Fibroblast of lung (primary cell): ENCODE measurements around the gene IRGQ. TPM values are rescaled to one million over a fixed set of nuclear protein-coding genes. Genes with fewer than 3 reads are reported as not detected.

Experiments
- DNase-seq, 2 donors: peaks; one replicate each; pipeline versions ENCODE4 v3.0.0 to v3.0.0-alpha.2; 2010; ENCODE audit warnings: low read depth in 2 of 2
- H2AFZ ChIP-seq: 2 replicates; pipeline ENCODE4 v1.5.1; 2012; ENCODE audit warnings: low read length, control low read depth, inconsistent platforms
- H3K27ac ChIP-seq: 2 replicates; pipeline ENCODE4 v1.5.1; 2011; ENCODE audit warnings: low read length, control low read depth; ENCODE audit not compliant: insufficient read depth
- H3K27me3 ChIP-seq: 2 replicates; pipeline ENCODE4 v1.5.1; 2011; ENCODE audit warnings: mild to moderate bottlenecking, low read length; ENCODE audit not compliant: control insufficient read depth, insufficient read depth
- H3K36me3 ChIP-seq: 2 replicates; pipeline ENCODE4 v1.5.1; 2011; ENCODE audit warnings: low read length; ENCODE audit not compliant: control insufficient read depth, insufficient read depth
- H3K4me1 ChIP-seq: 2 replicates; pipeline ENCODE4 v1.5.1; 2011; ENCODE audit warnings: low read length; ENCODE audit not compliant: control insufficient read depth, insufficient read depth; ENCODE audit errors: extremely low read depth
- H3K4me2 ChIP-seq: 2 replicates; pipeline ENCODE4 v1.5.1; 2011; ENCODE audit warnings: low read length, control low read depth; ENCODE audit not compliant: insufficient read depth; ENCODE audit errors: extremely low read depth
- H3K4me3 ChIP-seq, 4 experiments: fragments of 200-600 bp in 1 of 4; sonication (generic) in 1 of 4; replicated peaks in 1 of 4; 2 replicates each; pipeline ENCODE4 v1.5.1; 2011 to 2016; ENCODE audit warnings: low read length in 4 of 4, low read depth in 3 of 4, mild to moderate bottlenecking in 3 of 4, control low read depth in 2 of 4, inconsistent platforms in 1 of 4, mixed read lengths in 1 of 4; ENCODE audit not compliant: insufficient read depth in 1 of 4; ENCODE audit errors: control extremely low read depth in 1 of 4
- H3K79me2 ChIP-seq: 2 replicates; pipeline ENCODE4 v1.5.1; 2012; ENCODE audit warnings: mild to moderate bottlenecking, low read length, inconsistent platforms; ENCODE audit not compliant: control insufficient read depth, insufficient read depth
- H3K9ac ChIP-seq: 2 replicates; pipeline ENCODE4 v1.5.1; 2011; ENCODE audit warnings: mild to moderate bottlenecking, low read length, control low read depth; ENCODE audit not compliant: insufficient read depth
- H3K9me3 ChIP-seq: 2 replicates; pipeline ENCODE4 v1.5.1; 2012; ENCODE audit warnings: low read depth, low read length; ENCODE audit not compliant: control insufficient read depth, insufficient read depth
- H4K20me1 ChIP-seq: 2 replicates; pipeline ENCODE4 v1.5.1; 2011; ENCODE audit warnings: low read length; ENCODE audit not compliant: control insufficient read depth, insufficient read depth; ENCODE audit errors: extremely low read depth
- EZH2 ChIP-seq: IDR thresholded peaks from 2 replicates; pipeline ENCODE4 v1.5.1; 2012; ENCODE audit warnings: low read length, control low read depth, mild to moderate bottlenecking; ENCODE audit errors: missing control alignments
- polyA plus RNA-seq, 2 donors: library from polyadenylated mRNA; depleted of rRNA in 1 of 2; stranded (reverse) in 1 of 2; unstranded in 1 of 2; fragments of >200 nt; gene quantifications; 2 replicates each; pipeline ENCODE4 v1.2.1, GENCODE V29; 2011 to 2012; ENCODE audit warnings: missing spikeins in 1 of 2
- total RNA-seq: library from RNA; depleted of rRNA; stranded (reverse); fragments of >200 nt; gene quantifications from 2 replicates; pipeline ENCODE4 v1.2.1, GENCODE V29; 2014
- TF ChIP-seq, protein P1 (sequence below), 2 donors: IDR thresholded peaks in 1 of 2; conservative IDR thresholded peaks in 1 of 2; 1 replicate in 1 of 2; 2 replicates in 1 of 2; pipeline ENCODE4 v1.5.1; 2011 to 2012; ENCODE audit warnings: low read length in 2 of 2, control low read depth in 1 of 2, inconsistent platforms in 1 of 2, low read depth in 1 of 2, mild to moderate bottlenecking in 1 of 2

Gene IRGQ
- total and polyA plus RNA-seq, 2 donors (not counting 1 experiment from before 2014, with no cell fraction given): 11.7 to 12.2 TPM

DNA sequence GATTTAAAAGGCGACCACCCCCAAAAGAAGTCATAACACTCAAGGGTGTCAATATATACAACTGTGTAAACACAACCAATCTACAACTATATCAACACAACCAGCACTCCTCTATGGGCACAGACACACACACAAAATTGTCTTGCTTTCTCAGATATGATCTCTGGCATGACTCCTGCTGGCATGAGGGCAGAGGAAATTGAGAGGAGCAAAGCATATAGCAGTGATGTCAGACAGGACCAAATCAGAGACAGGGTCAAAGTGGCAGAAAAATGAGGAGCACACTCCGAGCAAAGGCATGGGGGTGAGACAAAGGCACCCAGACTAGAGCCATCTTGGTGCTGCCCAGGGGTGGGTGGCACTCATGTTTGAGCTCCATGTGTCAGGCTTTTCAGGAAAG lies 9.6 kb downstream of the IRGQ start:
- no peak for TF ChIP-seq EZH2
- TF ChIP-seq, protein P1, sequence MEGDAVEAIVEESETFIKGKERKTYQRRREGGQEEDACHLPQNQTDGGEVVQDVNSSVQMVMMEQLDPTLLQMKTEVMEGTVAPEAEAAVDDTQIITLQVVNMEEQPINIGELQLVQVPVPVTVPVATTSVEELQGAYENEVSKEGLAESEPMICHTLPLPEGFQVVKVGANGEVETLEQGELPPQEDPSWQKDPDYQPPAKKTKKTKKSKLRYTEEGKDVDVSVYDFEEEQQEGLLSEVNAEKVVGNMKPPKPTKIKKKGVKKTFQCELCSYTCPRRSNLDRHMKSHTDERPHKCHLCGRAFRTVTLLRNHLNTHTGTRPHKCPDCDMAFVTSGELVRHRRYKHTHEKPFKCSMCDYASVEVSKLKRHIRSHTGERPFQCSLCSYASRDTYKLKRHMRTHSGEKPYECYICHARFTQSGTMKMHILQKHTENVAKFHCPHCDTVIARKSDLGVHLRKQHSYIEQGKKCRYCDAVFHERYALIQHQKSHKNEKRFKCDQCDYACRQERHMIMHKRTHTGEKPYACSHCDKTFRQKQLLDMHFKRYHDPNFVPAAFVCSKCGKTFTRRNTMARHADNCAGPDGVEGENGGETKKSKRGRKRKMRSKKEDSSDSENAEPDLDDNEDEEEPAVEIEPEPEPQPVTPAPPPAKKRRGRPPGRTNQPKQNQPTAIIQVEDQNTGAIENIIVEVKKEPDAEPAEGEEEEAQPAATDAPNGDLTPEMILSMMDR (conservative IDR thresholded peaks at IDR 0.05 in 1 of 2, IDR thresholded peaks at IDR 0.05 in 1 of 2; ENCODE audit: low read depth in 1 of 2, low read length in 2 of 2): no peak
- no peak for DNase-seq
- Histone ChIP-seq H3K4me2 (no peak overlapping the region), H3K9ac (no peak overlapping the region), H3K9me3 (no peaks in the 10 kb centered on the region), H3K27ac (no peak overlapping the region), H3K27me3 (no peaks in the 10 kb centered on the region), H3K4me3 (no peak overlapping the region), H3K36me3 (peaks cover 1% of the 10 kb centered on the region), H3K79me2 (no peaks in the 10 kb centered on the region), H4K20me1 (no peaks in the 10 kb centered on the region), H2AFZ (no peak overlapping the region), H3K4me1 (no peaks in the 10 kb centered on the region)

DNA sequence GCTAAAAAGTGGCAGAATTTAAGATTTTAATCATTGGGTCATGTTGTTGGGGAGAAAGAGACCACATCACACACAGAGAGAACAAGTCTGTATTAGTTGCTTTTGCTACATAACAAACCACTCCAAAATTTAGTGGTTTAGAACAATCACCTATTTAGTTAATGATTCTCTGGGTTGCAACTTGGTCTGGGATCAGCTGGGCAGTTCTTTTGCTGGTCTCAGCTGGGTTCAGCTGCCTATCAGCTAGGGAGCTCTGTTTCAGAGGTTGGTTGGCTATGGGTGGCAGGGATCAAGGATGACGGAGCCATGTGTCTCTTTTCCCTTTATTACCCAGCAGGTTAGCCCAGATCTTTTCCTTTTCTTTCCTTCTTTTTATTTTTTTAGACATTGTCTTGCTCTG lies 11.4 kb downstream of the IRGQ start:
- H3K79me2 ChIP-seq: no peaks in the 10 kb centered on the region
- no peak overlapping the region for H3K9ac ChIP-seq
- H3K4me1 ChIP-seq: no peaks in the 10 kb centered on the region
- DNase-seq: no peak
- no peaks in the 10 kb centered on the region for H3K27me3 ChIP-seq
- TF ChIP-seq, protein P1 (conservative IDR thresholded peaks at IDR 0.05 in 1 of 2, IDR thresholded peaks at IDR 0.05 in 1 of 2; ENCODE audit: low read depth in 1 of 2, low read length in 2 of 2): no peak
- no peak for TF ChIP-seq EZH2
- no peak overlapping the region for H3K4me3 ChIP-seq
- H3K4me2 ChIP-seq: no peak overlapping the region
- no peak overlapping the region for H2AFZ ChIP-seq
- H3K36me3 ChIP-seq: no peaks in the 10 kb centered on the region
- no peak overlapping the region for H3K27ac ChIP-seq
- no peaks in the 10 kb centered on the region for H3K9me3 ChIP-seq
- H4K20me1 ChIP-seq: no peaks in the 10 kb centered on the region

DNA sequence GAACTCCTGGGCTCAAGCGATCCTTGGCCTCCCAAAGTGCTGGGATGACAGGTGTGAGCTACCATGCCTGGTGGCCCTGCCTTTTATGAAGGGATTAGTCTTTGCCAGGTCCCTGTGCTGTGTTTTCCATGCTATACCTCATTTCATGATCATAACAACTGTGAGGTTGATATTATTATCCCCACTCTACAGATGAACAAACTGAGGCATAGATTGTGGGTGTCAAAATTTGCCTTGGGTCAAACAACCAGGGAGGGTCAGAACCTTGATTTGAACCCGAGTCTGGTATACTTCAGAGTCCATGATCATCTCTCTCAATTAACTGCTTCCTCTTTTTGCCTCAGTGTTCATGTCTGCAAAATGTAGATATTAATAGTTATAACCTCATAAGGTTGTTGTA lies 13.4 kb downstream of the IRGQ start:
- H4K20me1 ChIP-seq: no peaks in the 10 kb centered on the region
- H3K9ac ChIP-seq: no peak overlapping the region
- TF ChIP-seq EZH2: no peak
- TF ChIP-seq, protein P1 (conservative IDR thresholded peaks at IDR 0.05 in 1 of 2, IDR thresholded peaks at IDR 0.05 in 1 of 2; ENCODE audit: low read depth in 1 of 2, low read length in 2 of 2): no peak
- no peak overlapping the region for H3K27ac ChIP-seq
- no peak overlapping the region for H2AFZ ChIP-seq
- no peak overlapping the region for H3K4me2 ChIP-seq
- DNase-seq: no peak
- no peak overlapping the region for H3K4me3 ChIP-seq
- H3K9me3 ChIP-seq: no peaks in the 10 kb centered on the region
- no peaks in the 10 kb centered on the region for H3K27me3 ChIP-seq
- no peaks in the 10 kb centered on the region for H3K79me2 ChIP-seq
- H3K36me3 ChIP-seq: no peaks in the 10 kb centered on the region
- H3K4me1 ChIP-seq: no peaks in the 10 kb centered on the region
